Measurements from ENCODE around the gene TEKT3.

Gene TEKT3

GRCh38 chr17:15288859-15289258, 52.5 kb downstream of the TEKT3 start:
- Histone ChIP-seq H3K27ac (ENCODE audit: low read length) (no peak overlapping the region), H2AFZ (ENCODE audit: low read depth, low read length) (no peak overlapping the region), H3K4me1 (ENCODE audit: low read length) (no peaks in the 10 kb centered on the region), H3K9me3 (ENCODE audit: insufficient read depth, low read length) (no peaks in the 10 kb centered on the region), H3K9ac (ENCODE audit: low read length) (no peak overlapping the region), H4K20me1 (ENCODE audit: insufficient read depth, low read length) (no peaks in the 10 kb centered on the region), H3K79me2 (ENCODE audit: low read length) (no peaks in the 10 kb centered on the region), H3K4me2 (ENCODE audit: low read length) (no peak overlapping the region), H3K27me3 (ENCODE audit: low read depth, low read length) (no peaks in the 10 kb centered on the region), H3K36me3 (replicated peaks; ENCODE audit: low read depth, low read length) (no peaks in the 10 kb centered on the region), H3K4me3 (ENCODE audit: low read length) (no peak overlapping the region)
- no peak for TF ChIP-seq EZH2phosphoT487 (IDR thresholded peaks at IDR 0.05; ENCODE audit: low read depth)
- TF ChIP-seq, protein P1, sequence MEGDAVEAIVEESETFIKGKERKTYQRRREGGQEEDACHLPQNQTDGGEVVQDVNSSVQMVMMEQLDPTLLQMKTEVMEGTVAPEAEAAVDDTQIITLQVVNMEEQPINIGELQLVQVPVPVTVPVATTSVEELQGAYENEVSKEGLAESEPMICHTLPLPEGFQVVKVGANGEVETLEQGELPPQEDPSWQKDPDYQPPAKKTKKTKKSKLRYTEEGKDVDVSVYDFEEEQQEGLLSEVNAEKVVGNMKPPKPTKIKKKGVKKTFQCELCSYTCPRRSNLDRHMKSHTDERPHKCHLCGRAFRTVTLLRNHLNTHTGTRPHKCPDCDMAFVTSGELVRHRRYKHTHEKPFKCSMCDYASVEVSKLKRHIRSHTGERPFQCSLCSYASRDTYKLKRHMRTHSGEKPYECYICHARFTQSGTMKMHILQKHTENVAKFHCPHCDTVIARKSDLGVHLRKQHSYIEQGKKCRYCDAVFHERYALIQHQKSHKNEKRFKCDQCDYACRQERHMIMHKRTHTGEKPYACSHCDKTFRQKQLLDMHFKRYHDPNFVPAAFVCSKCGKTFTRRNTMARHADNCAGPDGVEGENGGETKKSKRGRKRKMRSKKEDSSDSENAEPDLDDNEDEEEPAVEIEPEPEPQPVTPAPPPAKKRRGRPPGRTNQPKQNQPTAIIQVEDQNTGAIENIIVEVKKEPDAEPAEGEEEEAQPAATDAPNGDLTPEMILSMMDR (IDR thresholded peaks at IDR 0.05; ENCODE audit: low read depth, low read length) = no peak

DNA sequence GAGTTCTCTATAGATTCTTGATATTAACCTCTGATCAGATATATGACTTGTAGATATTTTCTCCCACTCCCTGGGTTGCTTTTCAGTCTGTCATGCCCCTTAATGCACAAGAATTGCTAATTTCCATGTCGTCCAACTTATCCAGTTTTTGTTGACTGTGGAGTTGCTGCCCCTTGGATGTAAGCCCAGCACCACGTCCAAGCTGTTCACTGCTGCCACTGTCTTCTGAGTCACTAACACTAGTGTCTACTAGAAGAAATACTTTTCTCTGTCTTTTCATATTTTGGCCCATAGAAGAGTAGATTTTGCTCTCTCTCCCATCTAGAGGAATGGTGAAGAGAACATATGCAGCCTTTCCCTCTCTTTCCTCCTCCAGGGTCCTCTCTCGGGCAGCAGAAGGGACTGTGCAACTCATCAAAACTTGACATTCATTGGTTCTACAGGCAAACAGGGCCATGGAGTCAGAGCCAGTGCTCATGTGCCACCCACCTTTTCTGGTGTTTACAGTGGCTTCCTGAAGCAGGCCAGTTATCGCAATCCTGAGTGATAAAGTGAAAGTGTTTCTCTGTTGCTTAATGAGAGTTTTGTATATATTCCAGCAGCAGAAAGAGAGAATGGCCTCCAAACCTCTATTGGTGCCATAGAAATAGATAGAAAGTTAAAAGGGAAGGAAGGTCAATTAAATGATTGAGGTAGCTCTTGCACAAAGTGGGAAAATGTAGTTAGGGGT, 53.7 kb downstream of the TEKT3 start:
- H2AFZ ChIP-seq (ENCODE audit: low read depth, low read length) = no peak overlapping the region

DNA sequence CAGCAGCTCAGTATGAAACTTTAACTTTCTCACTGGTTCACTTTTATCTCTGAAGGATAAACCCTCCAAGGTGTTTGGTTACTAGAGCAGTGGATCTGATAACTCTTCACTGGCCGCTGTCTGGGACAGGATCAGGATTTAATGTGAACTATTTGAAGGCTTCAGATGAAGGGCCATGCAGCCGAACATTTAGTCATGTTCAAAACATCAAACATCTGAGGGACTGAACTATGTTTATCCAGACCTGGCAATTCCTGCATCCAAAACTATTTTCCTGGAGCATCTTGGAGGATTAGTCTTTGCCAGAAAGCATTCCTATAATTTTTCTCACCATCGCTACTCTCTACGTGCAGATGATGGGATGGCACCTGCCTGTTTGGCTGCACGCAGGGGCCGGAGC, 55.9 kb downstream of the TEKT3 start:
- Histone ChIP-seq H3K27me3 (ENCODE audit: low read depth, low read length) (no peaks in the 10 kb centered on the region), H2AFZ (ENCODE audit: low read depth, low read length) (no peak overlapping the region), H3K79me2 (ENCODE audit: low read length) (no peaks in the 10 kb centered on the region), H3K9ac (ENCODE audit: low read length) (no peak overlapping the region), H3K36me3 (replicated peaks; ENCODE audit: low read depth, low read length) (no peaks in the 10 kb centered on the region), H3K9me3 (ENCODE audit: insufficient read depth, low read length) (no peaks in the 10 kb centered on the region), H3K27ac (ENCODE audit: low read length) (no peak overlapping the region), H3K4me2 (ENCODE audit: low read length) (no peak overlapping the region), H4K20me1 (ENCODE audit: insufficient read depth, low read length) (no peaks in the 10 kb centered on the region), H3K4me3 (ENCODE audit: low read length) (no peak overlapping the region), H3K4me1 (ENCODE audit: low read length) (no peaks in the 10 kb centered on the region)
- TF ChIP-seq, protein P1 (IDR thresholded peaks at IDR 0.05; ENCODE audit: low read depth, low read length) = no peak
- TF ChIP-seq EZH2phosphoT487 (IDR thresholded peaks at IDR 0.05; ENCODE audit: low read depth) = no peak

More for the DNA sequence above, 53.7 kb downstream of the TEKT3 start:
- Histone ChIP-seq H3K27ac (ENCODE audit: low read length) (no peak overlapping the region), H3K4me3 (ENCODE audit: low read length) (no peak overlapping the region), H3K36me3 (replicated peaks; ENCODE audit: low read depth, low read length) (no peaks in the 10 kb centered on the region), H3K79me2 (ENCODE audit: low read length) (no peaks in the 10 kb centered on the region), H3K4me1 (ENCODE audit: low read length) (no peaks in the 10 kb centered on the region), H3K9ac (ENCODE audit: low read length) (no peak overlapping the region), H3K9me3 (ENCODE audit: insufficient read depth, low read length) (no peaks in the 10 kb centered on the region), H4K20me1 (ENCODE audit: insufficient read depth, low read length) (no peaks in the 10 kb centered on the region), H3K4me2 (ENCODE audit: low read length) (no peak overlapping the region), H3K27me3 (ENCODE audit: low read depth, low read length) (no peaks in the 10 kb centered on the region)
- no peak for TF ChIP-seq EZH2phosphoT487 (IDR thresholded peaks at IDR 0.05; ENCODE audit: low read depth)
- TF ChIP-seq, protein P1 (IDR thresholded peaks at IDR 0.05; ENCODE audit: low read depth, low read length) = no peak

- Histone ChIP-seq H4K20me1 (ENCODE audit: insufficient read depth, low read length) (no peaks in the 10 kb centered on the region), H3K27ac (ENCODE audit: low read length) (no peak overlapping the region), H3K4me3 (ENCODE audit: low read length) (no peak overlapping the region), H3K9me3 (ENCODE audit: insufficient read depth, low read length) (no peaks in the 10 kb centered on the region), H3K79me2 (ENCODE audit: low read length) (no peaks in the 10 kb centered on the region), H3K4me1 (ENCODE audit: low read length) (no peaks in the 10 kb centered on the region), H3K9ac (ENCODE audit: low read length) (no peak overlapping the region), H3K27me3 (ENCODE audit: low read depth, low read length) (no peaks in the 10 kb centered on the region), H2AFZ (ENCODE audit: low read depth, low read length) (no peak overlapping the region), H3K36me3 (replicated peaks; ENCODE audit: low read depth, low read length) (no peaks in the 10 kb centered on the region), H3K4me2 (ENCODE audit: low read length) (no peak overlapping the region)
- no peak for TF ChIP-seq EZH2phosphoT487 (IDR thresholded peaks at IDR 0.05; ENCODE audit: low read depth)
- TF ChIP-seq, protein P1 (IDR thresholded peaks at IDR 0.05; ENCODE audit: low read depth, low read length) = no peak
Observed at GRCh38 chr17:15284537-15284936, 56.9 kb downstream of the TEKT3 start.
